GM18507 (cell line): Measurements from ENCODE around the gene NAA80.

Source experiments
- DNase-seq: peaks from one replicate; pipeline ENCODE4 v3.0.0; 2011; ENCODE audit warnings: low read depth; ENCODE audit not compliant: insufficient read length; ENCODE audit errors: extremely low spot score
- FAIRE-seq: peaks from 2 replicates; lab custom pipeline; 2011; peaks lifted over from hg19 to GRCh38; lab: Jason Lieb, UNC

The NAA80 gene

DNA sequence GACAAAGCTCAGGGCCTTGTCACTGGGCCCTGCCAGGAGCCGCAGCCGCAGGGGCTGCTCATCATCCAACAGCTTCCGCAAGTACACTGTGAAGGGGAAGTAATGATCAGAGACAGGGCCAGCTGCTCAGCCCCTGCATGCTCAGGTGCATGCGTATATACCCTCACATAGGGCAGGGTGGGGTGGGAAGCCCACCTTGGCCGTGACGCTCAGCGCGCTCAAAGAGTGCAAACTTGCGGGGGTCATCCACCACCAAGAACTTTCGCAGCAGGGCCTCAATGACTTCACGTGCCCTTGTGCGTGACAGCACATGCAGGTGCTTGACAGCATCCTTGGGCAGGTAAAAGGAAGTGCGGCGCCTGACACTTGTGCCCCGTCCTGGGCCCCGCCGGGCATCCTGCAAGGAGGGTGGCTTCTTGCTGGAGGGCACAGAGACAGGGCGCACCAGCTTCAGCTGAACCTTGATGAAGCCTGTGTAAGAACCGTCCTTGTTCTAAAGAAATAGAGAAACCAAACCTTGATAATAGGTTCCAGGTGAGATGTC lies 32.2 kb upstream of the NAA80 start:
- FAIRE-seq = no peak
- no peak for DNase-seq

DNA sequence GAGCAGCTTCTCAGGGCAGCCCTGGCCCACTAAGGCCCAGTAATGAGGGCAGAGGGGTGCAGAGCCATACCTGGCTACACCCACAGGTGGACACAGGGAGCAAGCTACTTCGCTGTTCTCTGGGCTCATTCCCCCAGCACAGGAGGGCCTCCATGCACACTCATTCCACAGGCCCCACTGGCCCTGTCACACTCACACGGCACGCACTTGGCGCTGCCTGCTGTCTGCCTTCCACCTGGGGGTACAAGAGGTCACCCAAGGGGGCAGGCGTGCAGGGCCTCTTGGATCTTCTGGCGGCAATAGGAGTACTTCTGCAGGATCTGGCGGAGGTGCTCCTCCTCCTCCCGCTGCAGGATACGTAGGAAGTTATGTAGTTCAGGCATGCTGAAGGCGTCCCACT lies 31.1 kb upstream of the NAA80 start:
- FAIRE-seq (no peak), DNase-seq (no peak)

DNA sequence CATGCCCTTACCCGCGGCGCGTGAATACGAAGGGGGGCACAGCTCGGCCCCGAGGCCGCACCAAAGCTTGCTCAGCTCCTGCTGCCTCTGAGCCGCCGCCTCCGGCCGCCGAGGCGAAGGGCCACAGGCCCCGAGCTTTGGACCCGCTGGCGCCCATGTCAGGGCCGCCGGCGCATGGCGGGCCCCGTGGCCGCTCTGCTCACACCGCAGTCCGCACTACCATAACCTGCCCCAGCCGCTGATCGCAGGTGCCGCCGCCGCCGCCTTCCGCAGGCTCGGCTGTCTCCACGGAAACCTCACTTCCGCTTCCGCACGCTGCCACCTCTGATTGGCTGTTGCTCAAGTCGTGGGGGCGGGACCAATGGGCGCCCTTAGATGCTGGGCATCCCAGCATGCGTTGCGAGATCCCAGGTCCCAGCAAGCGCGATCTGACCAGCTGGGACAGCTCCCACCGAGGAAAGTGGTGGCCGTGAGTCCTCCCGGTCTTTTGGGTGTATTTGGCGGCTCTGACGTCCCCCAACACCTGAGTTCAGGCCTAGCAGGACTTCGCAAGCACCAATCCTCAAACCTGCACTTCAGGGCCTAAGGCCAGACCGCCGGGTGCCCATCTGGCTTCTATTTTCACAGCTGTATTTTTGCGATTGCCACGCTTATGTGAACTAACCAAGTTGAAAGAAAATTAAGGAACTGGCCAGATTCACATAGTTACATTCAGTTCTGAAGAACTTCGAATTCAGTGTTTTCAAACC lies 28.9 kb upstream of the NAA80 start, which contains the start of gene TUSC2:
TUSC2 (minus strand) TSS at position 281 of the 749 bp plus-strand sequence; CDS start at position 157, 124 bp downstream.
- FAIRE-seq = peak; percentile 97

DNA sequence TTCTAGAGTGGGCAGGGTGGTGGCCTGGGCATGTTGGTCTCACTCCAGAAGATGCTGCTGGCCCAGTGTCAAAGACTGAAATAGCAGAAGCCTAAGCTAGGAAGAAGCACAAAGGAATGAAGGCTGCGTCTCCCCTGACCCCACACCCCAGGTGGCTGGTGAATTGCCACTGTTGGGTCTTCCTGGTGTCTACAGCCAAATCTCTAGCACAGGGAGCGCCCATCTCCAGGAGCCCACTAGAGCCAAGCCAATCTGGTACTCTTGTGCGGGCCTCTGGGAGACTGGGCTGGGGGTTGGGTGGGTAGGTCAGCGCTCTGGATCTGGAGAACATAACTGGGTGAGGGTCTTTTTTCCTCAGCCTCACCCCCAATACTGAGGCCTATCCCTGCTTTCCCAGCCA lies 27.9 kb upstream of the NAA80 start:
- FAIRE-seq (no peak), DNase-seq (no peak)

More for the DNA sequence above, 28.9 kb upstream of the NAA80 start, which contains the start of gene TUSC2:
- DNase-seq = peak; percentile 92

DNA sequence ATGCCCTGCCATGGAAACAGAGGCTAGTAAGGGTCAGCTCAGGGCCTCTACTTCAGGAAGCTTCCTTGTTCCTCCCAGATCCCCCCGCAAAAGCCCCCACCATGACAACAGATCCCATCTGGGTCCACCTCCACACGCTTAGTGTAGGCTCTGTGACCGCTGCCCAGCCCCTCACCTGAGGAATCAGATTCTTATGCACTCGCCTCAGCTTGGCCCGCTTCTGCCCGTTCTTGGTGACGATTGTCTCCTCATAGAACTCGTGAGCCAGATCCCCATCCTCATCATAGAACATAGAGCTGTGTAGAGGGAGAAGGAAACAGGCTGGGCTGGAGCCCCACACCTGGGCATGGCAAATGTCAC lies 27.0 kb upstream of the NAA80 start:
- FAIRE-seq (no peak), DNase-seq (no peak)

DNA sequence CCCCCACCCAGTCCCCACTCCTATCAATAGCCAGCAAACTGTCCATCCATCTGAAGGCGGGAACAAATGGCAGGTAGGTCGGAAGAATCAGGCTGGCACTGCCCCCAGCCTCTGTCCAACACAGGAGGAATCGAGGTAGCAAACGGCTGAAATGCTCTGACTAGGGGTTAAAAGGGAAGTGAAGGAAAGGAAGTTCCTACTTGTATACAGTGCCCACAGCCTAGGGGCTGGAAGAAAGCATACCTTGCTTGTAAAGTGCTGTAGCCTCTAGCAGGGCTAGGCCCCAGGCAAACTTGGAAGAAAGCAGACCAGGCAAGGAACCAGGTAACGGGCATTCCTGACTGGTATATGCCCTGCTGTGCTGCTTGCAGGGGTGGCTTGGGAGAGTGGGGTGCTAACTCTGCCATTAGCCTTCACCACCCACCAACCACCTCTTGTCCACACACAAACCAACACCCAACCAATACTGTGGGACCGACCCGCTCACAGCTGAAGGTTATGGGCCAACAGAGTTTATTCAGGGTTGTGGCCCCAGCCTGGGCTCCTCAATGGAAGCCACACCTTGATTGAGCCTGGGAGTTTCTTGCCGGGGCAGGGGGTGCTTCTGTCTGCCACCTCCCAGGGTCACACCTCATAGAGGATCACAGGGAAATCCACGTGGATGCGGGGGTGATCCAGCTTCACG lies 26.4 kb upstream of the NAA80 start:
- FAIRE-seq (no peak), DNase-seq (no peak)

DNA sequence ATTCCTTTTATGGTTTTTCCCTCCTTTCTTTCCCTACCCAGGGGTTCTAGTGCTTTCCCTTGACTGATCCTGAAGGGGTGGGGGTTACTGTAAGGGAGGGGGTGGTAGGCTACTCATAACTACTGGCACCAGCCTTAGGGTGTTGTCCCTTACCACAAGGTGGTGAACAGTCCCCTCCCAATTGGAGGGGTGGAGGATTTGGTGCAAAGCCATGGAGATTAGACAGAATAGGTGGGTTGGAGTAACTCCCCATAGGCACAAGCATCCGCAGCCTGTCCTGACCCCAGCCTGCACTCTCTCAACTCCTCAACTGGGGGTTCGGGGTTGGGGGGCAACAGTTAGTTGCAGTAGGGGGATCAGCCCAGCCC lies 25.9 kb upstream of the NAA80 start:
- DNase-seq = no peak
- no peak for FAIRE-seq

DNA sequence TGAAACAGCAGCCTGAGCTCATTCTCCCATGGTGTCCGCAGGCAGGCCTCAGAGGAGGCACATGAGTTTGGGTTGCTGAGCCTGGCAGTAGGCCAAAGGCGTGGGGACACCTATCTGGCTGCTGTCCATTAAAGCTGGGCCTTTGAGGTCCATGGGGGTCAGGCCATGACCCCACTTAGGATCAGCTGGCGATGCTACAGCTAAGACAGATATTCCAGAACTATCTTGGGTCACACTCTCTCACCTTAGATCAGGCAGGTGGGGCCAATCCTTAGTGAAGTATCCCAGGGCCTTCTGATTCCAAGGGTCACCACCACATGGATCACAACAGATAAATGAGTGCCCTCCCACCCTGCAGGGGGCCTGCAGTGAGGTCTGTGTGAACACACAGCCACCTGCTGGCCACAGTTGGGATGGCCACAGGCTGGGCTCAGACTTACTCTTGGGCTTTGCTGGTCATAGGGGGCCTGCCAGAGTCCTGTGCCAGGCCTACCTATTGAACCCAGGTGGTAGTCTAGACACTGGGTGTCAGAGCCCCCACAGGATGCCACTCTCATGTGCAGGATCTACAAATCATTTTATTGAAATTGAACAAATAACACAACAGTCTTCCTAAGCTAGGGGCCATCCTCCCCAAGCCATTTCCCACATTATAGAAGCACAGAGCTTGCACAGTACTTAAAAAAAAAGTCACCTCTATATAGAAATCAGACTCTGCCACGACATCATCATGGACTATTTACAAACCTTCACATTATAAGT lies 25.3 kb upstream of the NAA80 start:
- FAIRE-seq = peak; percentile 76
- DNase-seq = no peak

DNA sequence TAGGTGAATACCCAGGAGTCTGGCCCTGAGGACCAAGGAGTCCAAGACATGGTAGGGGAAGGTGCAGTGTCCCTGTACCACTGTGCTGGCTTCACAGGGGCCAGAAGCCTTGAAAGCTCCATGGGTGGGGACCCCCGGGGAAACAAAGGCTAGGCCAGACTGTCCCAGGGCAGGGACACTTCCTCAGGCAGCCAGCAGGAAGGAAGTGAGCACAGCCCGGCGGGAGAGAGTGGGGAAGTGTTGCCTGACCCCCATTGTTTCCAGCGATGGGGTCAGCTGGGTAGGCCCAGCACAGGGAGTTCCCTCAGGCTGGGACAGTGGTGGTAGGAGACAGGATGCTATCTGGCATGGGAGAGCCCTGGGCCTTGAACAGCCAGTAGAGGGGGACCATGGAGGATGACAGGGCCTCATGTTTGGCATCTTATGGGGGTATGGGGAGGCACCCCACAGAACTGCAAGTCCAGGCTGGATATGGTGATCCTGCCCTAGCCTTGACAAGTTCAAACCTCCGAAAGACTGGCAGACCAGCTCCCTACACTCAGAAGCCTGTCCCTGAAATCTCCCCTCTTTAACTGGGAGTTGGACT lies 24.5 kb upstream of the NAA80 start:
- DNase-seq = no peak
- FAIRE-seq = no peak

DNA sequence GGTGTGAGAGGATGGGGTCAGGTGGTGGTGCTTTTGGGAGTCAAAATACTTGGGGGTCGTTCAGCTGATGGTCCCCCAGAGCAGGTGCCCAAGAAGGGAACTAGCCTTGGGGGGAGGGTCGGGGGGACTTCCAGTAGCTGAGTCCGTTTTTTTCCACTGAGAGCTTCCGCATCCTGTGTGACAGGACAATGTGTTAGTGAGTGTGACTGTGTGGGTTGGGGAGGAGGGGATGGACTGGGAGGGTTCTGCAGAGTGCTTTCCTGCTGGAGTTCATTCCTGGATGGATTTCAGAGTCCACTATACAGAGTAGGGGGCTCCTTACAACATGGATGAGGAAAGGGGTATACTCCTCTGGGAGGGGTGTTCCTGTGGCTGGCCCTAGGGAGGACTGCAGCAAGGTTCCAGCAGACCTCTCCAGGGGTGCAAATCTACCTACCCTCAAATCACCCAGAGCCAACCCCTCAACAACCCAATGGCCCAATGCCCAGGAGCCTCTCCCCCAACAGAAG lies 23.9 kb upstream of the NAA80 start:
- DNase-seq (no peak), FAIRE-seq (no peak)

DNA sequence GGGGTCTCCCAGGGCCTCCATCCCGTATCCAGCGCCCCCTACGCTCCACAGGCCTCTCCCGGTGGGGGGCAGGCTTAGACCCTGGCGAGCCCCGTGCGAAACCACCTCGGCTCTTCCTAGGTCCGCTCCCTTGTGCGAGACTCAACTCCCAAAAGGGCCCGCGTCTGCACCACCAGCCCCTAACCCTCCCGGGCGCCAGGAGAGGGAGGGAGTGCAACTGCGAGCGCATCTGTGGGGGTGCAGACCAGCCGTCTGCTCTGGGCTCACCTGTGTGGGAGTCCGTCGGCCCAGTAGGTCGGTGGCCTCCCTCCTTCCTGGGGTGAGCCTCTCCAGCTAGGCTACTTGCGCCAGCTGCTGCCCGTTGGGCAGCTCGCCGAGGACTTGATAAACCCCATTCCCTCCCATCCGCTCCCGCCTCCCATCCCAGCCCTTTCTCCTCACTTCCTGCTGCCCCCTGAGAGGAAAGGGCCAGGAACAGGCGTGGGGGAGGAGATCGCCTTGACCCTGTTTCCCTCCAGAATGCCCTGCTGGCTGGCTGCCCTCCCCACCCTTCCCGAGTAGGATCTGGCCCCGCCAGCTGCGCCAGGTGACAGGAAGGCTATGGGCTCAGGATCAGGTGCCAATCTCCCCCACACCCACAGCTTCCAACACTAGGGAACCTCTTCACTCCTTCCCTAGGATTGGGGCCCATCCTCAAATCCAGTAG lies 23.3 kb upstream of the NAA80 start, which contains the start of gene HYAL2:
HYAL2 (minus strand) TSS at position 360 of the 706 bp plus-strand sequence. CDS start 2,256 bp downstream, outside the sequence.
- FAIRE-seq (no peak), DNase-seq (no peak)

DNA sequence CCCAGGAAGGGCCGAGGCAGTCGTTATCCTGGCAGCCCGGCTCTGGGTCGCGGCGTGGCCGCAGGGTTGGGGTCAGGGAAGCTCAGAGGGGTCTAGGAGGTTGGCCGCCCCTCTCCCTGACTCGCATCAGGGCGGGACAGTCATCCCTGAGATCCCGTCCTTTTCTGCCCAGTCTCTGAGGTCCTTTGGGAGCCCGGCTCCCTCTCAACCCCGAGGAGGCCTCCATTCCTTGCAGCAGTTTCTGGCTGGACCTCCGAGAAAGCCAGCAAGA lies 22.8 kb upstream of the NAA80 start:
- FAIRE-seq = no peak
- DNase-seq = no peak

DNA sequence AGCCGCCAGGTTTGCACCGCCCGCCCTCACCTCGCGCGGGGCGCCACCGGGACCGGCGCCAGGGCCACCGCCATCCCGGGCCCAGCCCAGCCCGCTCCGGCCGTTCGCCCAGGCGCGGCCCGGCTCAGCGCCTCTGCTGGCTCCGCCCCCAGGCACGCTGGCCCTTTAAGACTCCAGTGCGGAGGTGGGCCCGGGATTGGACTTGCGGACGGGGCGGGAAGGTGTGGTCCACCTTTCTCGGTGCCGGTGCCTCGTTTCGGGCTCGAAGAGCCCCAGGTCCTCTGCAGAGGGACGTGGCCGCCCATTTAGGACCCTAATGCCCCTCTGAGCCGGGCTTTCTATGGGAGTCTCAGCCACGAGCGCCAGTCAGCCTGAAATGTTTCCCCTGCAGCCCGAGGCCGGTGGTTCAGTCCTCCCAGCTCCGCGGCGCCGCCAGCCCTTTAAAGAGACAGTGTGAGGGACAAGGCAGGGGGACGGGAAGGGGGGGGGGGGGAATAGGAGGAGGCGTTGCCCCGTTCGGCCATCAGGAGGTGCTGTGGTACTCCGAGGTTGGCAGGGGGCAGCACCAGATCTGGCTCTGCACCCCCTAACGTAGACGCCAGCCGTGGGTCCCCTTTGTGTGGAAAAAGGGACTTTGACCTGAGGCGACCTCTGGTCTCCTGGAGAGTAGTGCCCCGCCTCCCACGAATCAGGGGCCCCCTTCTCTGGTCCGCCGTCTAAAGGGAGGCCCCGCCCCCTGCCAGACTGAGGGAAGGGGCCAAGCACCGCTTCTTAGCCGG lies 22.3 kb upstream of the NAA80 start:
- peak; percentile 77 for FAIRE-seq
- no peak for DNase-seq

DNA sequence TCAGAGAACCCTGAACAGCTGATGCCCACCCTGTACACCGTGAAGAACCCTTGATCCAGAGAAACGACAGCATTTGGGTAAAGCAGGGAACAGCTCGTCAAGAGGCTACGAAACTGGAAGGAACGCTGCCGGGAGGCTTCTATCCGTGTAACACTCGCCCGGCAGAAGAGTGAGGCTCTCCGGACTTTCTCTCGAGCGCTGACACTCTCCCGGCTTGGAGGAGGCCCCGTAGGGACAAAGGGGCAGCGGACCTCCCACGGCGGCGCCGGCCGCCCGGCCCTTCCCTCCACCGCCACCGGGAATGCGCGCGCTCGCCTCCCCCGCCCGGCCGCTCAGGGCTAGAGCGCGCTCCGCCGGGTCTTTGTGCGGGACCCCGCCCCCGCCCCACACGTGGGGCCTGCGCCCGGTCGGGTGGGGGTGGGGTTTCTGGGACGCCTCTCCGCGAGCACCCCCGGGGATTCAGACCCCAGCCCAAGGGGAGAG lies 21.7 kb upstream of the NAA80 start:
- no peak for DNase-seq
- peak; percentile 61 for FAIRE-seq

DNA sequence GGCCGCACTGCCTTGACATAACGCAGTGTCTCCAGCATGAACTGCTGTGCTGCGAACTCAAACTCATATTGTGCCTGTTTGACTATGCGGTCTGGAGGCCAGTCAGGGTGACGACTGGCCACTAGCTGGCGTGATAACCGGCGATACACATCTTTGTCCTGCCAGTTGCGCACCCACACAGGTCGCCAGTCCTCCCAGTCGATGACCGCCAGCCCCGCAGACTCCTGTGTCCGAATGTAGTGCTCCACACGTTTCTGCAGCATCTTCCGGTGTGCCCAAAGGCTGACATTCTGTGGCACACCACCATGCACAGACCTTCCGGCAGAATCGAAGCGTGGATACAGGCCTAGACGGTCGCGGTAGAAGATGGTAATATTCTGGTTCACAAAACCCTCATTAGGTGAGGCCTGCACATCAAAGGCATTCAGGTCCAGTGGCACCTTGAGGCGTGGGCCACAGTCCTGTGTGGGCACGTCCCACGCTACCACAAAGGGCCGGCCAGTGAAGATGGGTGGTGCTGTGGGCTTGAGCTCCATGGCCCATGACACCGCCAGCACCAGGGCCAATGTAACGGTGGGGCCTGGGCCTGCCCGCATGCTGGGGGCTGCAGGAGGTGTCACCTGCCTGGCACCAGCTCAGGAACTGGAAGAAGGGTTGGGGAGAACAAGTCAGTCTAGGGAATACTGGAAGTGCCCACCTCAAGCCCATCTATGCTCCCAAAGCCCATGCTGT lies 20.9 kb upstream of the NAA80 start:
- FAIRE-seq = no peak
- DNase-seq = no peak

DNA sequence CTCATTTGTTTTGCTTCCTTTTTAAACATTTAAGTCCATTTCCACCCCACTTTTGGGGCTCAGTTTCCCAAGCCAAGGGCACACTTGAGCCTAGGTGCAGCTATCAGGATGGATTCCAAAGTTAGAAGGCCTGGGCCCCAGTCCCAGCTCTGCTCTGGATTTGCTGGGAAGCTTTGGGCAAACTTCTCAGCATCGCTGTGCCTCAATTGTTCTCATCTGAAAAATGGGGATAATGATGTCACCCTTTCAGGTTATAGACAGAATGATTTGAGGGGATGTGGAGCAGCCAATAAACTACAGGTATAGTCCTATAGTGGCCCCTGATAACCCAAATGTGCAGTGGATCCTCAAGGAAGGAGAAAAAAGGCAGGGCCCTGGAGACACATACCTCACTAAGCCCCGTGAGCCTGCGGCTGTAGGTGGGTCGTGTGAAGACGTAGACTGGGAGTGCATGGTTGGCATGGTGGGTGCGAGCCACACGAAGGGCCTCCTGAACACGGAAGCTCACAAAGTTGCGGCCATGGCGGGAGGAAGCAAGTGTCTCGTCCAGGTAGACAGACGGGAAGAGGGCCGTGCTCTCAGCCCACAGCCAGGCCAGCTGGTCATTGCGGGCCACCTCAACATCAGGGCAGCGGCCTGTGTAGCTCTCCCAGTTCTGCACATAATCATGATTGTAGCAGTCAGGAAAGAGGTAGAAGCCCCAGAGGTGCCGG lies 20.1 kb upstream of the NAA80 start:
- DNase-seq = no peak
- FAIRE-seq = no peak

DNA sequence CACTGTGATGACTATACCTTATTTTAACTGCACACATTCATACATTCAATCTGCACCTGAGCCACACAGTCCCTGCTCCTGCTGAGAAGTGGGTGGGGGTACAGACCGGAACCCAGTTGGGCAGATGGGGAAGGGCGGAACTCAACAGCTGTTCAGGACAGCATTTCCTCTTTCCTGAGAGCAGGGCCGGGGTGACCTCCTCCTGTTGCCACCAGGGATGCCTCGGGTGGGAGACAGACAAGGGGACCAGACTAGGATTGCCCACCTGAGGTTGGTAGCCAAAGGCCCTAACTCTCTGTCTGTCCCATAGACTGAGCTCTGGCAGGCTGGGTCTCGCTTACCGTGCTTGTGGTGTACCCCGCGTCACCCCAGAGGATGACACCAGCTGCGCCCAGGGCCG lies 19.4 kb upstream of the NAA80 start:
- FAIRE-seq (no peak), DNase-seq (no peak)
